Mesenchymal stem cell (in vitro differentiated cells and primary cell): Measurements from ENCODE around the gene RALGPS1.

Experiments
- DNase-seq: peaks from one replicate; pipeline ENCODE4 v3.0.0-alpha.2; 2013
- H2AFZ ChIP-seq: one replicate; pipeline ENCODE4 v1.6.1; 2013; ENCODE audit warnings: low read depth, mild to moderate bottlenecking, control low read depth, inconsistent platforms, low read length, moderate library complexity
- H2AK5ac ChIP-seq: 2 replicates; pipeline ENCODE4 v1.6.1; 2013; ENCODE audit warnings: low read length, moderate library complexity, mild to moderate bottlenecking, inconsistent platforms; ENCODE audit not compliant: severe bottlenecking
- H2BK120ac ChIP-seq: one replicate; pipeline ENCODE4 v1.6.1; 2013; ENCODE audit warnings: low read depth, mild to moderate bottlenecking, inconsistent platforms, low read length, moderate library complexity
- H2BK12ac ChIP-seq, 2 experiments: one replicate each; pipeline ENCODE4 v1.6.1; 2013; ENCODE audit warnings: inconsistent platforms in 2 of 2, low read length in 2 of 2, mild to moderate bottlenecking in 2 of 2, moderate library complexity in 2 of 2, control low read depth in 1 of 2
- H2BK15ac ChIP-seq: one replicate; pipeline ENCODE4 v1.6.1; 2013; ENCODE audit warnings: mild to moderate bottlenecking, low read depth, inconsistent platforms; ENCODE audit not compliant: poor library complexity, severe bottlenecking
- H2BK5ac ChIP-seq: 2 replicates; pipeline ENCODE4 v1.6.1; 2013; ENCODE audit warnings: low read depth, mild to moderate bottlenecking, low read length, control low read depth, inconsistent platforms; ENCODE audit not compliant: poor library complexity, severe bottlenecking
- H3K14ac ChIP-seq, 2 experiments: one replicate each; pipeline ENCODE4 v1.6.1; 2013; ENCODE audit warnings: inconsistent platforms in 2 of 2, low read length in 2 of 2, control low read depth in 1 of 2, mild to moderate bottlenecking in 1 of 2, moderate library complexity in 1 of 2
- H3K18ac ChIP-seq, 2 experiments: one replicate each; pipeline ENCODE4 v1.6.1; 2013; ENCODE audit warnings: inconsistent platforms in 2 of 2, low read length in 2 of 2, control low read depth in 1 of 2, low read depth in 1 of 2, mild to moderate bottlenecking in 1 of 2
- H3K23ac ChIP-seq, 2 experiments: one replicate each; pipeline ENCODE4 v1.6.1; 2013; ENCODE audit warnings: inconsistent platforms in 2 of 2, low read length in 2 of 2, mild to moderate bottlenecking in 2 of 2, moderate library complexity in 2 of 2, control low read depth in 1 of 2
- H3K27ac ChIP-seq: 2 replicates; pipeline ENCODE4 v1.5.1; 2013; ENCODE audit warnings: mild to moderate bottlenecking, moderate library complexity, low read length, control low read depth, inconsistent platforms; ENCODE audit not compliant: poor library complexity, severe bottlenecking
- H3K27me3 ChIP-seq, 2 experiments: 2 replicates each; pipeline versions ENCODE4 v1.6.1 to v1.7.0; 2013; ENCODE audit warnings: low read length in 2 of 2, mild to moderate bottlenecking in 2 of 2, moderate library complexity in 2 of 2, control low read depth in 1 of 2, inconsistent platforms in 1 of 2; ENCODE audit not compliant: control insufficient read depth in 1 of 2, insufficient read depth in 1 of 2
- H3K36me3 ChIP-seq, 2 experiments: 2 replicates each; pipeline versions ENCODE4 v1.6.1 to v1.7.0; 2013; ENCODE audit warnings: low read length in 2 of 2, control low read depth in 1 of 2, inconsistent platforms in 1 of 2, low read depth in 1 of 2, mild to moderate bottlenecking in 1 of 2; ENCODE audit not compliant: insufficient read depth in 2 of 2, control insufficient read depth in 1 of 2
- H3K4ac ChIP-seq, 2 experiments: one replicate each; pipeline ENCODE4 v1.6.1; 2013; ENCODE audit warnings: inconsistent platforms in 2 of 2, low read length in 2 of 2, mild to moderate bottlenecking in 2 of 2, moderate library complexity in 2 of 2, control low read depth in 1 of 2, low read depth in 1 of 2
- H3K4me1 ChIP-seq: 2 replicates; pipeline ENCODE4 v1.6.1; 2013; ENCODE audit warnings: low read depth, low read length, control low read depth; ENCODE audit not compliant: control insufficient read depth, insufficient read depth
- H3K4me2 ChIP-seq: 2 replicates; pipeline ENCODE4 v1.6.1; 2013; ENCODE audit warnings: low read length, mild to moderate bottlenecking, inconsistent platforms; ENCODE audit not compliant: poor library complexity, severe bottlenecking
- H3K4me3 ChIP-seq, 2 experiments: 2 replicates each; pipeline versions ENCODE4 v1.5.1 to v1.7.0; 2013; ENCODE audit warnings: low read length in 2 of 2, mild to moderate bottlenecking in 2 of 2, control low read depth in 1 of 2, low read depth in 1 of 2; ENCODE audit not compliant: insufficient read depth in 1 of 2
- H3K79me1 ChIP-seq: replicated peaks from 2 replicates; pipeline ENCODE4 v1.6.1; 2013; ENCODE audit warnings: mild to moderate bottlenecking, control low read depth, low read length, inconsistent platforms; ENCODE audit not compliant: poor library complexity, severe bottlenecking
- H3K9ac ChIP-seq: 2 replicates; pipeline ENCODE4 v1.7.0; 2013; ENCODE audit warnings: mild to moderate bottlenecking, low read length, moderate library complexity
- H3K9me3 ChIP-seq: 2 replicates; pipeline ENCODE4 v1.7.0; 2013; ENCODE audit warnings: mild to moderate bottlenecking, low read length; ENCODE audit not compliant: control insufficient read depth
- H4K8ac ChIP-seq: one replicate; pipeline ENCODE4 v1.6.1; 2013; ENCODE audit warnings: inconsistent platforms, mild to moderate bottlenecking, low read length, moderate library complexity
- H4K91ac ChIP-seq: one replicate; pipeline ENCODE4 v1.6.1; 2013; ENCODE audit warnings: mild to moderate bottlenecking, low read length, inconsistent platforms
- WGBS: methylation state at CpG from one replicate; pipeline ENCODE4 v1.1.7; 2013; ENCODE audit warnings: mixed read lengths; 5-methylcytosine and 5-hydroxymethylcytosine counted together

The RALGPS1 gene

GRCh38 chr9:127137640-127138360 lies 223.2 kb downstream of the RALGPS1 start:
- Histone ChIP-seq H3K4ac (no peak overlapping the region), H2AK5ac (no peak overlapping the region)
- WGBS = 94% methylated on average over 11 of the region's 11 CpGs

DNA sequence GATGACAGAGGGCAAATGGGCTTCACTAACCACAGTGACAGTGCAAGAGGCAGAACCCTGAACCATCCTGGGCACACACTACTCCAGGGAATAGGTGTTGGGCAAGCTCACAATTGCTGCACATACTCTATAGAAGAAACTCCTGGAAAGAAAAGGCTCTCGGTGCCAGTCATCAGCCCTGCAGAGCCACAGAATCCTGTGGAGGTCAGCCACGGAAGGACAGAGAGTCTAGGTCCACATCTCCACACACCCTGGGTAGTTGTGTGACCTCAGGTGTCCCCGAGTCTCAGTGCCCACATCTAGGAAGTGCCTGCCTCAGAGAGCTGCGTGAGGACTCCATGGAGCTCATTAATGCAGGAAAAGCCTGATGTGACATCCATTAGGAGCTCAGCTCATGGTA lies 223.9 kb downstream of the RALGPS1 start:
- Histone ChIP-seq H2BK5ac (no peak overlapping the region), H2AK5ac (no peak overlapping the region), H2BK12ac (peak overlapping the region in 1 of 2 experiments; percentile 6), H4K91ac (no peak overlapping the region), H3K36me3 (no peaks in the 10 kb centered on the region), H3K27ac (no peak overlapping the region), H3K4me3 (no peak overlapping the region), H3K18ac (no peak overlapping the region), H2AFZ (no peak overlapping the region), H2BK120ac (no peak overlapping the region), H3K9me3 (no peaks in the 10 kb centered on the region), H3K79me1 (no peaks in the 10 kb centered on the region), H3K23ac (no peak overlapping the region), H3K14ac (no peak overlapping the region), H3K9ac (no peak overlapping the region), H3K27me3 (peaks cover 7 to 25% of the 10 kb centered on the region in 2 experiments), H4K8ac (no peak overlapping the region), H2BK15ac (no peak overlapping the region), H3K4ac (no peak overlapping the region), H3K4me2 (no peak overlapping the region), H3K4me1 (peaks cover 11% of the 10 kb centered on the region)
- WGBS = 90% methylated on average over 4 of the region's 4 CpGs
- DNase-seq = no peak

More at GRCh38 chr9:127137640-127138360, 223.2 kb downstream of the RALGPS1 start:
- Histone ChIP-seq H2AFZ (no peak overlapping the region), H2BK12ac (no peak overlapping the region), H4K8ac (no peak overlapping the region), H3K9me3 (no peaks in the 10 kb centered on the region), H3K4me1 (peaks cover 17% of the 10 kb centered on the region), H2BK15ac (peak overlapping the region; percentile 7), H3K27ac (no peak overlapping the region), H3K4me3 (no peak overlapping the region), H2BK5ac (no peak overlapping the region), H3K23ac (no peak overlapping the region), H2BK120ac (no peak overlapping the region), H3K9ac (no peak overlapping the region), H3K18ac (peak overlapping the region in 1 of 2 experiments; percentile 6), H3K27me3 (peaks cover 7 to 25% of the 10 kb centered on the region in 2 experiments), H3K36me3 (no peaks in the 10 kb centered on the region), H4K91ac (no peak overlapping the region), H3K14ac (no peak overlapping the region), H3K79me1 (no peaks in the 10 kb centered on the region), H3K4me2 (no peak overlapping the region)
- DNase-seq = no peak

DNA sequence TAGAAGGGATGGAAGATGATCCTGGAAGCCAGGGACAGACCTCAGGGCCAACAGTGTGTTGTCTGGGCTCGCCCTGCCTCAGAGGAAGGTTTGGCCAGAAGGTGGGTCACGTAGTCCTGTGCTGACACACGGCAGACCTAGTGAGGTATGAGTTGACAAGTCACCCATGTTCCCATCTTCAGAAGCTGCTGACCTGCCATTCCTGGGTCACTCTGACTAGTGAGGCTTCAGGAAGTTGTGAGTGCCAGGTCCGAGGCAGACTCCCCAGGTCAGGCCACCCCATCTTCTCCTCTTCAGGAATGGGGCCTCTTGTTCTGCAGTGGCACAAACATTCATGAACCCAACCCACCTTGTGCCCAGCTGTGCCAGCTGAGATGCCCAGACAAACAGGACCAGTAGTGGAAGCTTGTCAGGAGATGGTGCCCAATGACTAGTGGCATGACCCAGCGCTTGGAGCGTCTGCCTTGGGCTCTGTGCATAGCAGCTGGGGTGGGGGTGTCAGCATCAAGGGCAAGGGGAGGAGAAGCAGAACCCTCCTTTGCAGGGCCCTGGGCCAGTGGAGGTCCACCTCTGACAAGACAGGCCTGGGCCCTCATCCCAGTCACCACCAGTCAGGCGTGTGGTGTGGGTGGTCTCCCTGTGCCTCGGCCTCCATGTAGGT lies 224.6 kb downstream of the RALGPS1 start:
- Histone ChIP-seq H3K27ac (no peak overlapping the region), H3K18ac (peak overlapping the region; percentile 5 to 24), H3K4me3 (no peak overlapping the region), H2AFZ (no peak overlapping the region), H2BK120ac (no peak overlapping the region), H3K4me1 (peaks cover 6% of the 10 kb centered on the region), H3K4me2 (no peak overlapping the region), H2AK5ac (peak overlapping the region; percentile 16), H3K9ac (no peak overlapping the region), H3K36me3 (no peaks in the 10 kb centered on the region), H3K4ac (no peak overlapping the region), H2BK12ac (peak overlapping the region in 1 of 2 experiments; percentile 73), H2BK15ac (no peak overlapping the region), H3K23ac (no peak overlapping the region), H4K91ac (no peak overlapping the region), H3K79me1 (no peaks in the 10 kb centered on the region), H3K27me3 (peaks cover 7 to 25% of the 10 kb centered on the region in 2 experiments), H3K9me3 (no peaks in the 10 kb centered on the region), H3K14ac (peak overlapping the region in 1 of 2 experiments; percentile 76), H2BK5ac (no peak overlapping the region), H4K8ac (no peak overlapping the region)
- WGBS = 95% methylated on average over 8 of the region's 8 CpGs
- DNase-seq = no peak

DNA sequence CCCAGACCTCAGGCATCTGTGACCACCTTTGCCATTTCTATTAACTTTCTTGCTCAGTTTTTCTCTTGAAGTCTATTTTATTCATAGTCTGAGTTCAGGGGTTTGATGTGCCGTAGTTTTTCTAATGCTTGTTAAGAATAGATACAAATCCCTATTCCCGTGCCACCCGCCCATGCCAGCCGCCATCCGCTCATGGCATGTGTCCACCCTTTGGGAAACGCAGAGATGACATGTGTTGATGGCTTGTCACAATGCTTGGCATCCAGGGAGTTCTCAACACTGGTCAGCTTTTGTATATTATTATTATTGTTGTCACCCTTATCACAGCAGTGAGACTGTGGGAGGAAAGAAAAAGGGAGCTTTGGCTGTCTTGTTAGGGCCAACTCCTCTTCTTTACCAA lies 225.2 kb downstream of the RALGPS1 start:
- H2BK15ac ChIP-seq = peak overlapping the region; percentile 64
- no peak overlapping the region for H3K14ac ChIP-seq
- peaks cover 5% of the 10 kb centered on the region for H3K4me1 ChIP-seq
- H3K23ac ChIP-seq = no peak overlapping the region
- no peak overlapping the region for H3K4me3 ChIP-seq
- no peak overlapping the region for H3K4me2 ChIP-seq
- H3K27ac ChIP-seq = no peak overlapping the region
- H2BK120ac ChIP-seq = no peak overlapping the region
- H4K8ac ChIP-seq = no peak overlapping the region
- no peak overlapping the region for H3K18ac ChIP-seq
- H2AFZ ChIP-seq = no peak overlapping the region
- H3K36me3 ChIP-seq = no peaks in the 10 kb centered on the region
- H3K4ac ChIP-seq = no peak overlapping the region
- H2BK12ac ChIP-seq = no peak overlapping the region
- WGBS = 94% methylated on average over 6 of the region's 6 CpGs
- H2BK5ac ChIP-seq = no peak overlapping the region
- H4K91ac ChIP-seq = no peak overlapping the region
- H3K79me1 ChIP-seq = no peaks in the 10 kb centered on the region
- peaks cover 7 to 25% of the 10 kb centered on the region in 2 experiments for H3K27me3 ChIP-seq
- H3K9ac ChIP-seq = no peak overlapping the region
- H3K9me3 ChIP-seq = no peaks in the 10 kb centered on the region
- no peak for DNase-seq
- no peak overlapping the region for H2AK5ac ChIP-seq
